ENCODE data around the gene QSOX2. TPM values are rescaled to one million over a fixed set of nuclear protein-coding genes. Genes with fewer than 3 reads are reported as not detected.

The QSOX2 gene
- total RNA-seq, 1 donor from 2014 or later: 5.1 TPM

Other genes with a start within 250 kb of the QSOX2 start
- 12.2 and 16.2 TPM in 2 replicates for gene NACC2, start 150.5 kb downstream of the QSOX2 start, total RNA-seq
- gene TMEM250, start 126.9 kb downstream of the QSOX2 start, total RNA-seq: 40.2 and 57.1 TPM in 2 replicates
- not detected in 2 replicates for gene LHX3, start 40.7 kb downstream of the QSOX2 start, total RNA-seq
- gene CCDC187, start 58.3 kb upstream of the QSOX2 start, total RNA-seq: under 0.01 TPM in 1 of 2 replicates, not detected in the other
- gene GPSM1, start 81.7 kb upstream of the QSOX2 start, total RNA-seq: 16.2 and 28.2 TPM in 2 replicates
- gene DNLZ, start 117.9 kb upstream of the QSOX2 start, total RNA-seq: 12.5 and 15.0 TPM in 2 replicates
- gene CARD9, start 127.9 kb upstream of the QSOX2 start, total RNA-seq: 0.13 and 0.26 TPM in 2 replicates
- gene SNAPC4, start 154.4 kb upstream of the QSOX2 start, total RNA-seq: 3.5 and 5.6 TPM in 2 replicates
- gene ENTR1, start 164.8 kb upstream of the QSOX2 start, total RNA-seq: 19.9 and 22.9 TPM in 2 replicates
- gene PMPCA, start 164.8 kb upstream of the QSOX2 start, total RNA-seq: 36.8 and 42.4 TPM in 2 replicates
- gene INPP5E, start 194.0 kb upstream of the QSOX2 start, total RNA-seq: 3.2 and 6.4 TPM in 2 replicates
- 12.1 and 25.0 TPM in 2 replicates for gene SEC16A, start 237.2 kb upstream of the QSOX2 start, total RNA-seq

Data from dermis microvascular lymphatic vessel endothelial cell (primary cell).